K562 (cell line): ENCODE measurements around the gene NTSR2. TPM values are rescaled to one million over a fixed set of nuclear protein-coding genes. Genes with fewer than 3 reads are reported as not detected.

Experiments used
- ATAC-seq: fragments of 200-7000 bp; cut with Tn5 transposase; 3 replicates; pipeline ENCODE4 v1.9.1; 2020; ENCODE audit warnings: moderate library complexity
- Bru-seq: library from RNA; stranded (reverse); fragments of 400-500 nt; gene quantifications from one replicate; lab custom pipeline; 2021; lab: Mats Ljungman, UMichigan
- BruChase-seq, 2 experiments: library from RNA; stranded (reverse); fragments of 400-500 nt; gene quantifications; one replicate each; lab custom pipeline; 2021; lab: Mats Ljungman, UMichigan
- BruUV-seq: library from RNA; stranded (reverse); fragments of 400-500 nt; replicated peaks from 2 replicates; lab custom pipeline; 2021; lab: Mats Ljungman, UMichigan
- CTCF ChIA-PET: fragments of 300-600 bp; formaldehyde crosslinking; extraction: SDS; loops from one replicate; lab custom pipeline; 2021; ENCODE audit warnings: low intra/inter-chr PET ratio; lab: Yijun Ruan, JAX
- POLR2A ChIA-PET: fragments of 300-600, 350-650 bp; sonication (Branson Sonifier 250); formaldehyde crosslinking; extraction: SDS; loops from one replicate; lab custom pipeline; 2021; ENCODE audit warnings: antibody characterized with exemption, inconsistent platforms; lab: Yijun Ruan, JAX
- DNase-seq, 4 experiments: peaks; one replicate each; pipeline versions ENCODE4 v3.0.0 to v3.0.0-alpha.2; 2011 to 2018; ENCODE audit warnings: low spot score in 3 of 4, mixed read lengths in 3 of 4; ENCODE audit errors: extremely low read depth in 1 of 4
- FAIRE-seq: peaks from 2 replicates; lab custom pipeline; 2011; peaks lifted over from hg19 to GRCh38; lab: Jason Lieb, UNC
- H2AFZ ChIP-seq: 2 replicates; pipeline ENCODE4 v1.6.0; 2011; ENCODE audit warnings: low read depth, low read length, control low read depth, inconsistent platforms
- H3K27ac ChIP-seq: fragments of 200-600 bp; 3 replicates; pipeline ENCODE4 v1.8.0; 2011; ENCODE audit warnings: low read depth, mild to moderate bottlenecking, control low read depth, inconsistent platforms, low read length, moderate library complexity, mixed read lengths; ENCODE audit errors: extremely low read depth
- H3K27me3 ChIP-seq, 2 experiments: fragments of 300-600 bp in 1 of 2; 2 replicates in 1 of 2; 3 replicates in 1 of 2; pipeline versions ENCODE4 v1.6.0 to v1.8.0; 2011; ENCODE audit warnings: inconsistent platforms in 2 of 2, low read length in 2 of 2, mild to moderate bottlenecking in 1 of 2, mixed read lengths in 1 of 2, moderate library complexity in 1 of 2; ENCODE audit not compliant: control insufficient read depth in 2 of 2, insufficient read depth in 2 of 2
- H3K36me3 ChIP-seq: fragments of 300-600 bp; 3 replicates; pipeline ENCODE4 v1.8.0; 2011; ENCODE audit warnings: mild to moderate bottlenecking, low read length, inconsistent platforms; ENCODE audit not compliant: control insufficient read depth, insufficient read depth
- H3K4me1 ChIP-seq, 2 experiments: fragments of 200-600 bp in 1 of 2; replicated peaks in 1 of 2; 2 replicates in 1 of 2; 3 replicates in 1 of 2; pipeline versions ENCODE4 v1.5.1 to v1.8.0; 2011; ENCODE audit warnings: inconsistent platforms in 2 of 2, low read length in 2 of 2, mild to moderate bottlenecking in 1 of 2, mixed read lengths in 1 of 2, moderate library complexity in 1 of 2; ENCODE audit not compliant: control insufficient read depth in 2 of 2, insufficient read depth in 2 of 2
- H3K4me2 ChIP-seq: 2 replicates; pipeline ENCODE4 v1.6.1; 2011; ENCODE audit warnings: low read length, control low read depth, inconsistent platforms, mixed read lengths; ENCODE audit not compliant: insufficient read depth
- H3K4me3 ChIP-seq: fragments of 200-600 bp; sonication (generic), shearing (Covaris generic); 2 replicates; pipeline ENCODE4 v1.5.1; 2016; ENCODE audit warnings: control low read depth, inconsistent platforms
- H3K79me2 ChIP-seq: fragments of 200-600 bp; 3 replicates; pipeline ENCODE4 v1.8.0; 2011; ENCODE audit warnings: low read length, inconsistent platforms; ENCODE audit not compliant: control insufficient read depth, insufficient read depth
- H3K9ac ChIP-seq, 2 experiments: 2 replicates each; pipeline versions ENCODE4 v1.6.0 to v1.6.1; 2011; ENCODE audit warnings: low read depth in 2 of 2, low read length in 2 of 2, control low read depth in 1 of 2, inconsistent platforms in 1 of 2, mild to moderate bottlenecking in 1 of 2, mixed read lengths in 1 of 2; ENCODE audit not compliant: insufficient read depth in 1 of 2
- H3K9me1 ChIP-seq: one replicate; pipeline ENCODE4 v1.6.0; 2011; ENCODE audit warnings: inconsistent platforms, mild to moderate bottlenecking, low read length, moderate library complexity; ENCODE audit not compliant: control insufficient read depth, insufficient read depth
- H3K9me3 ChIP-seq: replicated peaks from 2 replicates; pipeline ENCODE4 v1.5.1; 2011; ENCODE audit warnings: low read depth, low read length, inconsistent platforms; ENCODE audit not compliant: control insufficient read depth, insufficient read depth
- H4K20me1 ChIP-seq: replicated peaks from 2 replicates; pipeline ENCODE4 v1.6.1; 2011; ENCODE audit warnings: low read length, inconsistent platforms, mixed read lengths; ENCODE audit not compliant: control insufficient read depth, insufficient read depth
- ASH1L ChIP-seq: fragments of 450-650 bp; IDR thresholded peaks from 2 replicates; pipeline ENCODE4 v1.6.1; 2018; ENCODE audit warnings: borderline replicate concordance, mild to moderate bottlenecking, low read depth; ENCODE audit not compliant: partially characterized antibody
- IRF9 ChIP-seq: fragments of 450-650 bp; IDR thresholded peaks from 2 replicates; pipeline ENCODE4 v1.6.1; 2016; ENCODE audit warnings: missing biosample characterization, missing genetic modification characterization
- NRF1 ChIP-seq, 2 experiments: fragments of 450-650 bp; IDR thresholded peaks in 1 of 2; conservative IDR thresholded peaks in 1 of 2; 2 replicates each; pipeline ENCODE4 v1.6.1; 2014; ENCODE audit warnings: mild to moderate bottlenecking in 2 of 2
- SIN3A ChIP-seq, 2 experiments: fragments of 150-350 bp in 1 of 2; IDR thresholded peaks; 2 replicates each; pipeline ENCODE4 v1.6.1; 2011 to 2016; ENCODE audit warnings: borderline replicate concordance in 2 of 2, low read depth in 2 of 2, low read length in 2 of 2, mild to moderate bottlenecking in 2 of 2, moderate library complexity in 2 of 2; ENCODE audit not compliant: control insufficient read depth in 1 of 2
- WGBS: fragments of 100-300 bp; shearing (Covaris generic); methylation state at CpG from one replicate; pipeline ENCODE4 v1.1.6; 2016; ENCODE audit warnings: low coverage, mixed read lengths; ENCODE audit not compliant: insufficient coverage; ENCODE audit errors: missing lambda C conversion rate; 5-methylcytosine and 5-hydroxymethylcytosine counted together
- in situ Hi-C: fragments of 300-500 bp; cut with MboI; formaldehyde crosslinking; loops from 4 replicates; pipeline ENCODE4 v1.15.0; 2018; ENCODE audit warnings: inconsistent platforms, mixed read lengths
- intact Hi-C: fragments of 100-400 bp; cut with micrococcal nuclease; formaldehyde crosslinking; loops from 2 replicates; pipeline ENCODE4 v1.14.2; 2022
- long read RNA-seq, 3 experiments: library from polyadenylated mRNA in 2 of 3; library from RNA in 1 of 3; unstranded in 2 of 3; stranded (forward) in 1 of 3; transcript quantifications; one replicate each; pipeline ENCODE4 v2.0.0, GENCODE V29; 2019 to 2022
- polyA minus RNA-seq, 3 experiments: library from RNA; depleted of rRNA, polyadenylated mRNA; stranded (reverse); fragments of >200 nt; gene quantifications; 2 replicates each; pipeline ENCODE4 v1.2.3, GENCODE V29; 2011
- polyA plus RNA-seq, 8 experiments: library from polyadenylated mRNA; depleted of rRNA in 4 of 8; stranded (reverse) in 5 of 8; unstranded in 3 of 8; fragments of >200 nt; fragmentation: Nextera tagmentation in 2 of 8; fragmentation: Illumina TruSeq in 1 of 8; extraction: Ambion mirVana in 2 of 8; extraction: Trizol in 1 of 8; gene quantifications; 2 replicates each; pipeline versions ENCODE4 v1.2.1 to v1.2.3, GENCODE V29; 2011 to 2014; ENCODE audit warnings: inconsistent platforms in 1 of 8, missing spikeins in 1 of 8
- total RNA-seq, 7 experiments: library from RNA; depleted of rRNA in 6 of 7; stranded (reverse); fragments of >200 nt in 6 of 7; fragmentation: Illumina TruSeq in 2 of 7; extraction: Trizol in 2 of 7; gene quantifications; 2 replicates each; pipeline versions ENCODE4 v1.2.1 to v1.2.3, GENCODE V29; 2011 to 2021; ENCODE audit warnings: low replicate concordance in 1 of 7
- TF ChIP-seq, protein P1 (sequence below): sonication (generic); formaldehyde crosslinking; IDR thresholded peaks from 2 replicates; pipeline ENCODE4 v1.8.0; 2022; ENCODE audit warnings: mild to moderate bottlenecking, missing genetic modification reagents
- TF ChIP-seq, protein P2 (sequence below): sonication (generic); formaldehyde crosslinking; IDR thresholded peaks from 2 replicates; pipeline ENCODE4 v1.8.1; 2023; ENCODE audit warnings: mild to moderate bottlenecking, missing genetic modification reagents

Gene NTSR2, protein sequence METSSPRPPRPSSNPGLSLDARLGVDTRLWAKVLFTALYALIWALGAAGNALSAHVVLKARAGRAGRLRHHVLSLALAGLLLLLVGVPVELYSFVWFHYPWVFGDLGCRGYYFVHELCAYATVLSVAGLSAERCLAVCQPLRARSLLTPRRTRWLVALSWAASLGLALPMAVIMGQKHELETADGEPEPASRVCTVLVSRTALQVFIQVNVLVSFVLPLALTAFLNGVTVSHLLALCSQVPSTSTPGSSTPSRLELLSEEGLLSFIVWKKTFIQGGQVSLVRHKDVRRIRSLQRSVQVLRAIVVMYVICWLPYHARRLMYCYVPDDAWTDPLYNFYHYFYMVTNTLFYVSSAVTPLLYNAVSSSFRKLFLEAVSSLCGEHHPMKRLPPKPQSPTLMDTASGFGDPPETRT
- total RNA-seq (2011; cell fraction: chromatin; rRNA removed; ENCODE audit: low replicate concordance) = not detected in 2 replicates
- not detected in 2 replicates for total RNA-seq (2011; cell fraction: nucleolus; rRNA removed)
- total RNA-seq (2011; cell fraction: nucleoplasm; rRNA removed) = not detected in 2 replicates
- total RNA-seq (2014; rRNA removed) (not detected in 2 replicates), total RNA-seq (2014; rRNA removed; fragmentation: Illumina TruSeq; extraction: Trizol) (not detected in 2 replicates), total RNA-seq (2015; rRNA removed; fragmentation: Illumina TruSeq; extraction: Trizol) (not detected in 2 replicates), total RNA-seq (2021) (not detected in 2 replicates), polyA plus RNA-seq (2011; rRNA removed) (not detected in 2 replicates), polyA plus RNA-seq (2014; fragmentation: Illumina TruSeq; extraction: Trizol) (not detected in 2 replicates), polyA plus RNA-seq (2014; fragmentation: Nextera tagmentation; extraction: Ambion mirVana) (not detected), polyA plus RNA-seq (2014; rRNA removed) (not detected in 2 replicates), polyA minus RNA-seq (2011; rRNA and poly(A)+ RNA removed) (not detected in 2 replicates), Bru-seq, nascent RNA (percentile 4 among the genes with signal in this experiment), BruChase-seq, experiment 1, labeled RNA remaining after a 2-hour chase (not detected), BruChase-seq, experiment 2, labeled RNA remaining after a 6-hour chase (not detected)
- polyA plus RNA-seq (2011; cell fraction: cytosol; rRNA removed) = not detected in 2 replicates
- polyA plus RNA-seq (2011; cell fraction: nucleus; rRNA removed) = not detected in 2 replicates
- not detected in 2 replicates for polyA plus RNA-seq (2012)
- not detected in 2 replicates for polyA minus RNA-seq (2011; cell fraction: cytosol; rRNA and poly(A)+ RNA removed)
- not detected in 2 replicates for polyA minus RNA-seq (2011; cell fraction: nucleus; rRNA and poly(A)+ RNA removed)
- long read RNA-seq, experiment 1 = 0 reads
- long read RNA-seq, experiment 2 = 0 reads
- long read RNA-seq, experiment 3 = 0 reads

GRCh38 chr2:11669454-11670291 is at the start of gene NTSR2:
TSS of gene NTSR2 (minus strand) at chr2:11670195. CDS start at chr2:11670129, 66 bp downstream.
- no peaks in the 10 kb centered on the region for H3K9me3 ChIP-seq
- H3K79me2 ChIP-seq = no peaks in the 10 kb centered on the region
- intact Hi-C loops (no loop called here), in situ Hi-C loops (no loop called here)
- no peak within 1 kb of the TSS for H3K9ac ChIP-seq
- no peak for FAIRE-seq
- ChIA-PET POLR2A (no interaction called here), CTCF (no interaction called here)
- no peaks in the 10 kb centered on the region for H3K36me3 ChIP-seq
- no peak within 1 kb of the TSS for H2AFZ ChIP-seq
- H3K27ac ChIP-seq = no peak within 1 kb of the TSS
- H3K27me3 ChIP-seq = peaks cover 26 to 63% of the 10 kb centered on the region in 2 experiments; a peak in 4 of 5 replicates
- no peak within 1 kb of the TSS for H3K4me3 ChIP-seq
- H3K4me1 ChIP-seq = peaks cover 0 to 9% of the 10 kb centered on the region in 2 experiments; a peak in 2 of 5 replicates
- peak in 3 of 4 experiments; percentile 21 to 54 (median 48) for DNase-seq
- H4K20me1 ChIP-seq = no peaks in the 10 kb centered on the region
- no peak within 1 kb of the TSS for H3K4me2 ChIP-seq
- ATAC-seq = peak; percentile 79
- WGBS = 47% methylated on average over 46 of the region's 93 CpGs
- no peaks in the 10 kb centered on the region for H3K9me1 ChIP-seq
- BruUV-seq = no TSS peak
- TF ChIP-seq, protein P1, sequence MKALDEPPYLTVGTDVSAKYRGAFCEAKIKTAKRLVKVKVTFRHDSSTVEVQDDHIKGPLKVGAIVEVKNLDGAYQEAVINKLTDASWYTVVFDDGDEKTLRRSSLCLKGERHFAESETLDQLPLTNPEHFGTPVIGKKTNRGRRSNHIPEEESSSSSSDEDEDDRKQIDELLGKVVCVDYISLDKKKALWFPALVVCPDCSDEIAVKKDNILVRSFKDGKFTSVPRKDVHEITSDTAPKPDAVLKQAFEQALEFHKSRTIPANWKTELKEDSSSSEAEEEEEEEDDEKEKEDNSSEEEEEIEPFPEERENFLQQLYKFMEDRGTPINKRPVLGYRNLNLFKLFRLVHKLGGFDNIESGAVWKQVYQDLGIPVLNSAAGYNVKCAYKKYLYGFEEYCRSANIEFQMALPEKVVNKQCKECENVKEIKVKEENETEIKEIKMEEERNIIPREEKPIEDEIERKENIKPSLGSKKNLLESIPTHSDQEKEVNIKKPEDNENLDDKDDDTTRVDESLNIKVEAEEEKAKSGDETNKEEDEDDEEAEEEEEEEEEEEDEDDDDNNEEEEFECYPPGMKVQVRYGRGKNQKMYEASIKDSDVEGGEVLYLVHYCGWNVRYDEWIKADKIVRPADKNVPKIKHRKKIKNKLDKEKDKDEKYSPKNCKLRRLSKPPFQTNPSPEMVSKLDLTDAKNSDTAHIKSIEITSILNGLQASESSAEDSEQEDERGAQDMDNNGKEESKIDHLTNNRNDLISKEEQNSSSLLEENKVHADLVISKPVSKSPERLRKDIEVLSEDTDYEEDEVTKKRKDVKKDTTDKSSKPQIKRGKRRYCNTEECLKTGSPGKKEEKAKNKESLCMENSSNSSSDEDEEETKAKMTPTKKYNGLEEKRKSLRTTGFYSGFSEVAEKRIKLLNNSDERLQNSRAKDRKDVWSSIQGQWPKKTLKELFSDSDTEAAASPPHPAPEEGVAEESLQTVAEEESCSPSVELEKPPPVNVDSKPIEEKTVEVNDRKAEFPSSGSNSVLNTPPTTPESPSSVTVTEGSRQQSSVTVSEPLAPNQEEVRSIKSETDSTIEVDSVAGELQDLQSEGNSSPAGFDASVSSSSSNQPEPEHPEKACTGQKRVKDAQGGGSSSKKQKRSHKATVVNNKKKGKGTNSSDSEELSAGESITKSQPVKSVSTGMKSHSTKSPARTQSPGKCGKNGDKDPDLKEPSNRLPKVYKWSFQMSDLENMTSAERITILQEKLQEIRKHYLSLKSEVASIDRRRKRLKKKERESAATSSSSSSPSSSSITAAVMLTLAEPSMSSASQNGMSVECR (CRISPR knock-in tag) = 0 out of 2 replicates have a peak, but pooled peaks have one; percentile 20
- TF ChIP-seq IRF9 (tag) = no peak
- TF ChIP-seq SIN3A (IDR thresholded peaks at IDR 0.05; ENCODE audit: borderline replicate concordance in 2 of 2, control insufficient read depth in 1 of 2, low read depth in 2 of 2, low read length in 2 of 2) = peak in 1 of 2 experiments; percentile 41; a peak in 1 of 4 replicates
- peak in 1 of 2 experiments; percentile 25; a peak in 1 of 4 replicates for TF ChIP-seq NRF1 (conservative IDR thresholded peaks at IDR 0.05 in 1 of 2, IDR thresholded peaks at IDR 0.05 in 1 of 2)
- TF ChIP-seq, protein P2, sequence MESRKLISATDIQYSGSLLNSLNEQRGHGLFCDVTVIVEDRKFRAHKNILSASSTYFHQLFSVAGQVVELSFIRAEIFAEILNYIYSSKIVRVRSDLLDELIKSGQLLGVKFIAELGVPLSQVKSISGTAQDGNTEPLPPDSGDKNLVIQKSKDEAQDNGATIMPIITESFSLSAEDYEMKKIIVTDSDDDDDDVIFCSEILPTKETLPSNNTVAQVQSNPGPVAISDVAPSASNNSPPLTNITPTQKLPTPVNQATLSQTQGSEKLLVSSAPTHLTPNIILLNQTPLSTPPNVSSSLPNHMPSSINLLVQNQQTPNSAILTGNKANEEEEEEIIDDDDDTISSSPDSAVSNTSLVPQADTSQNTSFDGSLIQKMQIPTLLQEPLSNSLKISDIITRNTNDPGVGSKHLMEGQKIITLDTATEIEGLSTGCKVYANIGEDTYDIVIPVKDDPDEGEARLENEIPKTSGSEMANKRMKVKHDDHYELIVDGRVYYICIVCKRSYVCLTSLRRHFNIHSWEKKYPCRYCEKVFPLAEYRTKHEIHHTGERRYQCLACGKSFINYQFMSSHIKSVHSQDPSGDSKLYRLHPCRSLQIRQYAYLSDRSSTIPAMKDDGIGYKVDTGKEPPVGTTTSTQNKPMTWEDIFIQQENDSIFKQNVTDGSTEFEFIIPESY (CRISPR knock-in tag) = peak; percentile 99
- TF ChIP-seq ASH1L = no peak
